GM20000 (cell line): Measurements from ENCODE around the gene CRYBB2.

Experiments
- DNase-seq: peaks from one replicate; pipeline ENCODE4 v3.0.0; 2012; ENCODE audit warnings: low spot score
- TF ChIP-seq, protein P1 (sequence below): IDR thresholded peaks from 2 replicates; pipeline ENCODE4 v1.5.1; 2012; ENCODE audit warnings: mild to moderate bottlenecking, control low read depth; ENCODE audit errors: extremely low read depth, missing control alignments

The CRYBB2 gene

DNA sequence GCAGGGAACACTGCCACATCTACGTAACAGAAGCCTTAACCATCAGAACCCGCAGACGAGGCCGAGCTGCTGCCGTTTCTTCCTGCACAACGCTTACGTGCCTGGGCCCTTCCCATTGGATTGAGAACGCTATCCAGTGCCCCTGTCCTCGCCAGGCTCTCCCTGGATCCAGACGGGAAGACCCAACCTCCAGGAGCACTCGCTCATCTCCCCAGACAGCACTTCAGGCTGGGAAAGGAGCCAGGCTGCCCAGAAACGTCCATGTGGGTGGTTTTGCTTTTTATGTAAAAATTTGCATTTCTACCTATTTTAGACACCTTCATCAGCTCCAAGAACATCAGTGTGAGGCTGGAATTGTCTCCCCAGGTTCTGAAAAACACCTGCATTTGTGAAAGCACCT lies 27.0 kb upstream of the CRYBB2 start:
- no peak for DNase-seq
- TF ChIP-seq, protein P1, sequence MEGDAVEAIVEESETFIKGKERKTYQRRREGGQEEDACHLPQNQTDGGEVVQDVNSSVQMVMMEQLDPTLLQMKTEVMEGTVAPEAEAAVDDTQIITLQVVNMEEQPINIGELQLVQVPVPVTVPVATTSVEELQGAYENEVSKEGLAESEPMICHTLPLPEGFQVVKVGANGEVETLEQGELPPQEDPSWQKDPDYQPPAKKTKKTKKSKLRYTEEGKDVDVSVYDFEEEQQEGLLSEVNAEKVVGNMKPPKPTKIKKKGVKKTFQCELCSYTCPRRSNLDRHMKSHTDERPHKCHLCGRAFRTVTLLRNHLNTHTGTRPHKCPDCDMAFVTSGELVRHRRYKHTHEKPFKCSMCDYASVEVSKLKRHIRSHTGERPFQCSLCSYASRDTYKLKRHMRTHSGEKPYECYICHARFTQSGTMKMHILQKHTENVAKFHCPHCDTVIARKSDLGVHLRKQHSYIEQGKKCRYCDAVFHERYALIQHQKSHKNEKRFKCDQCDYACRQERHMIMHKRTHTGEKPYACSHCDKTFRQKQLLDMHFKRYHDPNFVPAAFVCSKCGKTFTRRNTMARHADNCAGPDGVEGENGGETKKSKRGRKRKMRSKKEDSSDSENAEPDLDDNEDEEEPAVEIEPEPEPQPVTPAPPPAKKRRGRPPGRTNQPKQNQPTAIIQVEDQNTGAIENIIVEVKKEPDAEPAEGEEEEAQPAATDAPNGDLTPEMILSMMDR: no peak

DNA sequence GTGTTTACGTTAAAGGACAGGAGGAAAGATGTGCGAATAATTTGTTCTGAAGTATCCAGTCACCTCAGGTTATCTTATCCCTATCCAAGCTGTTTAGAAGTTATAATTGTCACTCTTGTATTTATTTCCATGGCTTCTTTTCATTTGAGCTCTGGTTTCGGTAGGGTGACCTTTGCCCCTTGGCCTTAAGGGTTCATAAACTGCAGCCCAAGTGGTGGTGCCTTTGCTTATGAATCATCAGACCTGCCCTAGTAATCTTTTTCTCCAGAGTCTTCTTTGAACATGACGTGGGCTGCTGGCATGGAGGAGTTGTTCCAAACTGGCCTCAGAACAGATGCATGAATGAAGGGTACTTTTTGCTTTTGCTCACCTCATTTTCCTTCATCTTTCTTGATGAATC lies 26.3 kb upstream of the CRYBB2 start:
- TF ChIP-seq, protein P1: no peak
- no peak for DNase-seq

DNA sequence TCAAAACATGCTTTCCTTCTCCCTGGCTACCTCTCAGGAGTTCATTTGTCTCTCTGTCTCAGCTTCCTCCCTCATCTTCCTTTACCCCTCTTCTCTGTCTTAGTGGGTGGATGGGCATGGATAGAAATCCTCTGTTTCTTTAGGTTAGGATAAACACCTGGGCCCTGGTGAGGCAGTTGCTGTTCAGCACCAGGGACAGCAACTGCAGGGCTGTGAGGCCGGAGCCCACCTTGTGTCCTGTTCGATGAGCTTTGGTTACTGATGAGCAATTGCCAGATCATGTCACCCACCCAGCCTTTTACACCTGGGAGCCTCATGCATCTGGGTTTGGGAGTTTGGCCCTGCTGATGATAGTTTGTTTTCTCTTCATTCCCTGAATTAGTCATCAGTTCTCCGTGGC lies 25.9 kb upstream of the CRYBB2 start:
- TF ChIP-seq, protein P1: no peak
- no peak for DNase-seq

DNA sequence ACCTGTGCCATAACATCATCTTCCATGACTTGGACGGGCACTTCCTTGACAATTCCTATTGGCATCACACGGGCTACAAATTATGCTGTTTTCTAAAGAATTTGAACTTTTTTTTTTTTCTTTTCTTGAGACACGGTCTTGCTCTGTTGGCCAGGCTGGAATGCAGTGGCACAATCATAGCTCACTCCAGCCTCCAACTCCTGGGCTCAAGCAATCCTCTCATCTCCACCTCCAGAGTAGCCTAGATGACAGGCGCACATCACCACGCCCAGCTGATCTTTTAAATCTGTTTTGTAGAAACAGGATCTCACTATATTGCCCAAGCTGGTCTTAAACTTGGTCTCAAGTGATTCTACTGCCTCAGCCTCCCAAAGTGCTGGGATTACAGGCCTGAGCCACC lies 23.1 kb upstream of the CRYBB2 start:
- no peak for DNase-seq
- TF ChIP-seq, protein P1: no peak

DNA sequence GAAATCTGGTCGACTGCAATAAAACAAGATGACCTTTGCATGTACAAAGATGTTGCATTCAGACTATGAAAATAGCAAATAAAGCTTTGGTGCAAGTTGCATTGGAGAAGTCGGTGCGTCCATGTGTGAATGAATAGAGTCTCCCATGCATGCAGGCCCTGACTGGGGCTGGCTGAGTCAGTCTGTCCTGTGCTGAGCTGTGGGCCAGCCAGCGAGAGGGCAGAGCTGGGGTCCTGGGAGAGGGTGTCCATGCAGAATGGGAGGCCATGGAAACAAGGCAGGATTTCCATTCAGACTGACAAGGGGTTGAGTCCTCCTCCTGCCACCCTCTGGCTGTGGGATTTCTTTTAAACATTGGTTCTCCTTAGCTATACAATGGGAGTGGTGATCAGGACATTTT lies 22.1 kb upstream of the CRYBB2 start:
- TF ChIP-seq, protein P1: no peak
- no peak for DNase-seq

DNA sequence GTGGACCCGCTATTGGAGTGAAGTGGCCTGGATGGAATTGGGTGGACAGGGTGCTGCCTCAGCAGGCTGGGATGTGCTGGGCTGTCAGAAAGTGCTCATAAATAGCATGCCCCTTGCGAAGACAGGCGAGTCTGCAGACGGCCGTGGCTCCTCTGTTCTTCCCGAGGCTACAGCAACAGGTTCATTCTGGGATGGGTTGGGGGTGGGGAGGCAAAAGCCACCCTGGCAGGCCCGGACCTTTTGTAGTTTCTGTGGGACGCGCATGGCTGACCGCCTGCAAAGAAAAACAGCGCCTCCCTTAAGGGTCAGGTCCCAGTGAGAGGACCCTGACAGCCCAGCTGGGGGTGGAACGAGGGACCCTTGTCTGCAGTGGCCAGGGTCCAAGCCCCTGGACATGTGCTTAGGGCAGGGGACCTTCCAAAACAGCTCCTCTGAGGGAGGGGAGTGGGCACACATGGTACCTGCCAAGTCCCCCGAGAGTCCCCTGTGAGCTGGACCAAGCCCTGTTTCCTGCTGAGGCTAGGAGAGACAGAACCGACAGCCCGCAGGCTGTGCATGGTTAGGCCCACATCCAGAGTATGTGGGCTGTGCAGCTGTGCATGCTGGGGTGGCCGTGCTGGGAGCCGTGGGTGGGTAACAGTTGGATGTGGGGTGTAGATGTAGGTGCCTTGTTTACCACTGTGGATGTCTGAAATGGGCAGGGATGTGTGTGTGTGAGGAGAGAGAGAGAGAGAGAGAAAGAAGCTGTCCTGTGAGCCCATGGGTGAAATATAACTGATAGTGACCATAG lies 19.5 kb upstream of the CRYBB2 start, which contains the start of gene CRYBB3:
Gene CRYBB3, plus strand, starts transcription at position 128 of the 790 bp plus-strand sequence. CDS start 1,539 bp downstream, outside the sequence.
- DNase-seq: no peak
- TF ChIP-seq, protein P1: no peak

DNA sequence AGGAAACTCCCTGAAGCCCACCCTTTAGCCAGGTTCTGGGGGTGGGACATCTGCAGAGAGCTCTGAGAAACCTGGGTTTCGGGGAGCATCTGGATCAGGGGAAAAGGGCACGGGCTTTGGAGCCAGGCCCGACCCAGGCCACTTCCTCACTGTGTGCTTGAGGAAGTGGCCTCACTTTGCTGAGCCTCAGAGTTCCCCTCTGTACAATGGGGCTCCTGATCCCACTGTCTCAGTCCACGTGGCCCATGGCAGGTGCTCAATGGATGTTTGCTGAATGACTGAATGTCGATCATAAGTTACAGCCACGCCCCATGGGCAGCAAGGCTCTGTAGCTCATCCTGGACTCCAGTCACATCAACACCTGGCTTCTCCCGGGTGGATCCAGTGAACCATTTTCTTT lies 18.5 kb upstream of the CRYBB2 start:
- DNase-seq: no peak
- TF ChIP-seq, protein P1: no peak
